Uterus (tissue), 4 donors: ENCODE data around the gene ERICH2. TPM values are rescaled to one million over a fixed set of nuclear protein-coding genes. Genes with fewer than 3 reads are reported as not detected.

Source experiments
- DNase-seq, 2 donors: peaks; one replicate each; pipeline ENCODE4 v3.0.0-alpha.2; 2019 to 2020
- H3K27ac ChIP-seq, 2 donors: fragments of 200-600 bp; sonication (generic); 1 replicate in 1 of 2; 2 replicates in 1 of 2; pipeline ENCODE4 v1.5.1; 2016 to 2018
- H3K27me3 ChIP-seq, 2 donors: fragments of 200-600 bp; sonication (generic); one replicate each; pipeline ENCODE4 v1.5.1; 2018 to 2019; ENCODE audit warnings: control low read depth in 1 of 2
- H3K36me3 ChIP-seq, 2 donors: fragments of 200-600 bp; sonication (generic); one replicate each; pipeline ENCODE4 v1.5.1; 2019; ENCODE audit warnings: control low read depth in 1 of 2
- H3K4me1 ChIP-seq, 2 donors: fragments of 200-600 bp; sonication (generic); one replicate each; pipeline ENCODE4 v1.5.1; 2018 to 2019; ENCODE audit warnings: control low read depth in 1 of 2
- H3K4me3 ChIP-seq, 2 donors: fragments of 200-600 bp; sonication (generic); 1 replicate in 1 of 2; 2 replicates in 1 of 2; pipeline ENCODE4 v1.5.1; 2018 to 2019; ENCODE audit warnings: mild to moderate bottlenecking in 1 of 2
- H3K9me3 ChIP-seq, 2 donors: fragments of 200-600 bp; sonication (generic); one replicate each; pipeline ENCODE4 v1.5.1; 2019; ENCODE audit warnings: control low read depth in 1 of 2
- CTCF ChIP-seq, 4 experiments: fragments of 200-600 bp in 2 of 4; fragments of 450-650 bp in 2 of 4; sonication (generic) in 2 of 4; IDR thresholded peaks; one replicate each; pipeline ENCODE4 v1.5.1; 2016 to 2019; ENCODE audit warnings: antibody characterized with exemption in 4 of 4, mild to moderate bottlenecking in 2 of 4, moderate library complexity in 1 of 4
- POLR2A ChIP-seq, 2 donors: fragments of 450-650 bp; IDR thresholded peaks; one replicate each; pipeline ENCODE4 v1.6.1; 2016; ENCODE audit warnings: antibody characterized with exemption in 2 of 2, mild to moderate bottlenecking in 1 of 2, moderate library complexity in 1 of 2
- intact Hi-C: fragments of 100-400 bp; cut with DNase I; formaldehyde crosslinking; loops from one replicate; pipeline ENCODE4 v1.15.1; 2023; ENCODE audit warnings: low total_unique reads
- total RNA-seq, 4 donors: library from RNA; depleted of rRNA in 3 of 4; stranded (reverse); fragments of >200 nt in 3 of 4; gene quantifications; one replicate each; pipeline versions ENCODE4 v1.1.0 to v1.2.4, GENCODE V29; 2014 to 2023
- donor health status: DM: yes; HTN: yes; CAD: no.

Gene ERICH2
- total RNA-seq, 4 donors from 2014 or later, result 2.2 TPM; not detected in 3

- Histone ChIP-seq H3K27ac (no peak overlapping the region), H3K27me3 (no peaks in the 10 kb centered on the region), H3K36me3 (no peaks in the 10 kb centered on the region), H3K9me3 (no peaks in the 10 kb centered on the region), H3K4me1 (no peaks in the 10 kb centered on the region), H3K4me3 (no peak overlapping the region)
- intact Hi-C loops, result no loop called here
- TF ChIP-seq CTCF (IDR thresholded peaks at IDR 0.05) (no peak), POLR2A (IDR thresholded peaks at IDR 0.05) (no peak)
- DNase-seq, result no peak
These were observed 30.6 kb upstream of the ERICH2 start for GRCh38 chr2:170739507-170740046.

DNA sequence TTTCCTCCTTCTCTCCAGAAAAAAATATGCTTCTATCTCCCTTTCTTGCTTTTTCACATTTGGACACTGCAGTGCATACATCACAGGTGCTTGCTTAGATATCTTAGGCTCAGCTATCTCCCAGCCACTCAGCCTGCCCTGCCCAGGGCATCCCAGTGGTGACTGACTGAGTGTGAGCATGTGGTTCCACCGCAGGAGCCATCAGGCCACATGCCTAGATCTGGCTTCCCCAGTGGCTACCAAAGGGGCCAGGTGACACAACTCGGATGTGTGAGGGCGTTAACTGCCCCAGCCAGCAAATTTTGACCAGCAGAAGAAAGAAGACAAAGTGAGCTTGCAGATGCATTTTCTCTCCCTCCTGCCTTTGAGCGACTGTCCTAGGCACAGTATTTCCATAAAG lies 29.5 kb upstream of the ERICH2 start:
- DNase-seq, result no peak
- Histone ChIP-seq H3K27me3 (no peaks in the 10 kb centered on the region), H3K36me3 (no peaks in the 10 kb centered on the region), H3K27ac (no peak overlapping the region), H3K4me3 (no peak overlapping the region), H3K4me1 (no peaks in the 10 kb centered on the region), H3K9me3 (no peaks in the 10 kb centered on the region)
- TF ChIP-seq POLR2A (IDR thresholded peaks at IDR 0.05), result no peak
- no peak for TF ChIP-seq CTCF (IDR thresholded peaks at IDR 0.05)
- intact Hi-C loops, result no loop called here

- DNase-seq, result no peak
- Histone ChIP-seq H3K27me3 (no peaks in the 10 kb centered on the region), H3K4me1 (no peaks in the 10 kb centered on the region), H3K9me3 (no peaks in the 10 kb centered on the region), H3K27ac (no peak overlapping the region), H3K36me3 (no peaks in the 10 kb centered on the region), H3K4me3 (no peak overlapping the region)
- intact Hi-C loops, result no loop called here
- TF ChIP-seq CTCF (IDR thresholded peaks at IDR 0.05), result no peak
These were observed 28.2 kb upstream of the ERICH2 start for GRCh38 chr2:170742000-170742399.

GRCh38 chr2:170742896-170743529 lies 27.2 kb upstream of the ERICH2 start:
- Histone ChIP-seq H3K27ac (no peak overlapping the region), H3K9me3 (no peaks in the 10 kb centered on the region), H3K36me3 (no peaks in the 10 kb centered on the region), H3K4me1 (no peaks in the 10 kb centered on the region), H3K27me3 (no peaks in the 10 kb centered on the region), H3K4me3 (no peak overlapping the region)
- intact Hi-C loops, result no loop called here
- TF ChIP-seq CTCF (IDR thresholded peaks at IDR 0.05) (no peak), POLR2A (IDR thresholded peaks at IDR 0.05) (no peak)
- no peak for DNase-seq

- intact Hi-C loops, result no loop called here
- Histone ChIP-seq H3K4me1 (no peaks in the 10 kb centered on the region), H3K27me3 (no peaks in the 10 kb centered on the region), H3K36me3 (no peaks in the 10 kb centered on the region), H3K9me3 (no peaks in the 10 kb centered on the region), H3K27ac (no peak overlapping the region), H3K4me3 (no peak overlapping the region)
- no peak for DNase-seq
- TF ChIP-seq POLR2A (IDR thresholded peaks at IDR 0.05), result no peak
- TF ChIP-seq CTCF (IDR thresholded peaks at IDR 0.05), result no peak
These were observed 26.5 kb upstream of the ERICH2 start for GRCh38 chr2:170743530-170744239.
